IPS-18a (cell line): ENCODE results near the gene THOC5.

Experiments used
- H3K27ac ChIP-seq: one replicate; pipeline ENCODE4 v1.5.1; 2013; ENCODE audit warnings: low read length
- H3K27me3 ChIP-seq: one replicate; pipeline ENCODE4 v1.6.1; 2013; ENCODE audit warnings: mild to moderate bottlenecking, low read length; ENCODE audit not compliant: control insufficient read depth, insufficient read depth
- H3K36me3 ChIP-seq: one replicate; pipeline ENCODE4 v1.6.1; 2013; ENCODE audit warnings: low read depth, low read length; ENCODE audit not compliant: control insufficient read depth
- H3K4me1 ChIP-seq: one replicate; pipeline ENCODE4 v1.6.1; 2013; ENCODE audit warnings: low read depth, low read length; ENCODE audit not compliant: control insufficient read depth
- H3K4me3 ChIP-seq: one replicate; pipeline ENCODE4 v1.5.1; 2013; ENCODE audit warnings: low read length
- H3K9ac ChIP-seq: one replicate; pipeline ENCODE4 v1.6.1; 2013; ENCODE audit warnings: mild to moderate bottlenecking, low read length, moderate library complexity
- H3K9me3 ChIP-seq: one replicate; pipeline ENCODE4 v1.6.1; 2013; ENCODE audit warnings: low read depth, low read length; ENCODE audit not compliant: control insufficient read depth

THOC5 gene

GRCh38 chr22:29521526-29521925, 32.0 kb downstream of the THOC5 start:
- Histone ChIP-seq H3K27me3 (no peaks in the 10 kb centered on the region), H3K27ac (no peak overlapping the region), H3K36me3 (peaks cover 76% of the 10 kb centered on the region), H3K9ac (no peak overlapping the region), H3K4me3 (no peak overlapping the region), H3K4me1 (no peaks in the 10 kb centered on the region), H3K9me3 (no peaks in the 10 kb centered on the region)

- Histone ChIP-seq H3K9ac (no peak overlapping the region), H3K4me3 (no peak overlapping the region), H3K36me3 (peaks cover 78% of the 10 kb centered on the region), H3K9me3 (no peaks in the 10 kb centered on the region), H3K27ac (no peak overlapping the region), H3K27me3 (no peaks in the 10 kb centered on the region), H3K4me1 (no peaks in the 10 kb centered on the region)
Measured at GRCh38 chr22:29520851-29521250, 32.7 kb downstream of the THOC5 start.

GRCh38 chr22:29519996-29520395, 33.6 kb downstream of the THOC5 start:
- no peak overlapping the region for H3K27ac ChIP-seq
- no peak overlapping the region for H3K4me3 ChIP-seq
- no peaks in the 10 kb centered on the region for H3K4me1 ChIP-seq
- peaks cover 77% of the 10 kb centered on the region for H3K36me3 ChIP-seq
- no peaks in the 10 kb centered on the region for H3K27me3 ChIP-seq
- no peaks in the 10 kb centered on the region for H3K9me3 ChIP-seq
- no peak overlapping the region for H3K9ac ChIP-seq

- no peak overlapping the region for H3K27ac ChIP-seq
- H3K4me3 ChIP-seq: no peak overlapping the region
- H3K4me1 ChIP-seq: no peaks in the 10 kb centered on the region
- no peaks in the 10 kb centered on the region for H3K9me3 ChIP-seq
- H3K9ac ChIP-seq: no peak overlapping the region
- no peaks in the 10 kb centered on the region for H3K27me3 ChIP-seq
- peaks cover 63% of the 10 kb centered on the region for H3K36me3 ChIP-seq
Measured at GRCh38 chr22:29518427-29518826, 35.1 kb downstream of the THOC5 start.

DNA sequence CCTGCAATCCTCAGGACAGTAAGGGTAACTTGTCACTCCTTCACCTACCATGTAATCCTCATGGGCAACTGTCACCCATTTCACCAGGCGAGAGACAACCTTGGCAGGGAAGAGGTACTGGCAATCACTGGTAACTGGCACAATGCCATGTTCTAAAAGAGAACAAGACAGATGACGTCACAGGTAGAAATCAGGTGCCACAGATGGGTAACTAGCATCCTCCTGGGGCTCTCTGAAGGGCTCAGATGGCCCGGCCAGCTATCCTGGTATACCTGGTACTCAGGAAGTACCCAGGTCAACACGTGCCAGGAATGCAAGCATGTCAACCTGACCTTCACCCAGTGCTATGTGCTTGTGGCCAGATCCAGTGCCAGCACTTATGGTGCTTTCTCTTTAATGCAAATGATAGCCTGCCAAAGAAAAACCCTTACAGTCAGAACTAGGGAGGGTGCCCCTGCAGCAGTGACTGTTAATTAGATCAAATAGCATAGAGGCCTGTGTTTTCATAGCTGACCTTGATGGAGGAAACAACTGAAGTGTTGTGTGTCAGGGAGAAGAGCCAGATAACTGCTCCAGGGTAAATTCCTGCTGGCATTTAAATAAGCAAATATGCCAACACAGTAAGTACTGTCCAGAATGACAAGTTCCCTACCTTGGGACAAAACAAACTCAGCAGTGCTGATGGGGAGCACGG, 36.2 kb downstream of the THOC5 start:
- H3K4me1 ChIP-seq: no peaks in the 10 kb centered on the region
- H3K27me3 ChIP-seq: no peaks in the 10 kb centered on the region
- no peak overlapping the region for H3K27ac ChIP-seq
- H3K9ac ChIP-seq: no peak overlapping the region
- H3K36me3 ChIP-seq: peaks cover 63% of the 10 kb centered on the region
- no peak overlapping the region for H3K4me3 ChIP-seq
- H3K9me3 ChIP-seq: no peaks in the 10 kb centered on the region

- Histone ChIP-seq H3K36me3 (peaks cover 55% of the 10 kb centered on the region), H3K9me3 (no peaks in the 10 kb centered on the region), H3K9ac (no peak overlapping the region), H3K4me1 (no peaks in the 10 kb centered on the region), H3K27me3 (no peaks in the 10 kb centered on the region), H3K27ac (no peak overlapping the region), H3K4me3 (no peak overlapping the region)
Measured at GRCh38 chr22:29512031-29512430, 41.5 kb downstream of the THOC5 start.

DNA sequence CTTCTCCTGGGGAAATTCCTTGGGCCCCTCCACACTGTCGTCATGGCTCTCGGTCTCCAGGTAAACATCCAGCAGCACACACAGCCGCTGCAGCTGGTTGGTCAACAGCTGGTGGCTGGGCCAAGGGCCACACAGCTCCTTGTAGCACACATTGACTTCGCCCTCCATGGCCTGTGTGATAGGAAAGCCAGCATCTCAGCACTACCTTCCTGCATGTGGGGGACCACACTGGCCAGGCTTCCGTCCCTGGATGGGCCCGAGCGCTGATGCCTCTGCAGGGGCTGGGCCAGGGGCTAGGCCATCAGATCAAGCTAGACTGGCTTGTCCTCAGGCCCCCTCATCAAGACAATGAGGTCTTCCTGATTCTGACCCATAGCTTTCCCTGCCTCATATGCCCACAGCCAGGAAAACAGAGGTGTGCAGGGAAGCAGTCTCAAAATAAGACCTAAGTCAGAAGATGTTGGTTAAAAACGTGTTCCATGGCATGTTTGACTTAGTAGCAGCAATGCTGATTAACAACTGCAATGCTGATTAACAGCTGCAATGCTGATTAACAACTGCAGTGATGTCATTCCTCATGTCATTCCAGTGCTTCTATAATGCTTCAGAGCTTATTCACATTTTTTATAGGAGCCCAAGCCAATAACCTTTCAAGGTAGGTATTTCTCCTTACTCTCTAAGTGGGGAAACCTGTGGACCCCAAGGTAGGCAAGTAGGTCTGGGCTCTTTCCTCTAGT, 42.3 kb downstream of the THOC5 start:
- peaks cover 54% of the 10 kb centered on the region for H3K36me3 ChIP-seq
- H3K4me1 ChIP-seq: no peaks in the 10 kb centered on the region
- H3K9ac ChIP-seq: no peak overlapping the region
- H3K4me3 ChIP-seq: no peak overlapping the region
- H3K27ac ChIP-seq: no peak overlapping the region
- no peaks in the 10 kb centered on the region for H3K27me3 ChIP-seq
- H3K9me3 ChIP-seq: no peaks in the 10 kb centered on the region

DNA sequence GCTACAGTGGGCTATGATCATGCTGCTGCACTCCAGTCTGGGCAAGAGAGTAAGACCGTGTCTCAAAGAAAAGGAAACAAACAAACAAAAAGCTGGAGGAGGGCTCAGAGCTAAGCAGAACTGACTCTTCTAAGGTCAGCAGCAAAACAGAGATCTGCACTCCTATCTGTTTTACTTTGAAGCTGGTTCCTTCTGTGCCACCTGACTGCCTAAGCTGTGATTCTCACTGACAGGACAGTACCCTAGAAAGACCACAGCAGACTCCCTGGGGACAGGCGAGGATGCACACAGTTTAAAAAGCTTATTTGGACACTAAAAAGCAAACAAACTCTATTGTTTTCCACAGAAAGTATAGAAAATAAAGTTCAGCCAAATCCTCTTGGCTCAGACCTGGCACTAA, 43.0 kb downstream of the THOC5 start:
- no peaks in the 10 kb centered on the region for H3K4me1 ChIP-seq
- H3K9me3 ChIP-seq: no peaks in the 10 kb centered on the region
- no peak overlapping the region for H3K9ac ChIP-seq
- H3K4me3 ChIP-seq: no peak overlapping the region
- H3K27ac ChIP-seq: no peak overlapping the region
- no peaks in the 10 kb centered on the region for H3K27me3 ChIP-seq
- H3K36me3 ChIP-seq: peaks cover 54% of the 10 kb centered on the region

GRCh38 chr22:29509815-29510214, 43.7 kb downstream of the THOC5 start:
- no peak overlapping the region for H3K4me3 ChIP-seq
- no peak overlapping the region for H3K27ac ChIP-seq
- H3K9me3 ChIP-seq: no peaks in the 10 kb centered on the region
- H3K27me3 ChIP-seq: no peaks in the 10 kb centered on the region
- H3K36me3 ChIP-seq: peaks cover 49% of the 10 kb centered on the region
- no peaks in the 10 kb centered on the region for H3K4me1 ChIP-seq
- H3K9ac ChIP-seq: no peak overlapping the region

- H3K4me3 ChIP-seq: no peak overlapping the region
- H3K4me1 ChIP-seq: no peaks in the 10 kb centered on the region
- H3K27me3 ChIP-seq: no peaks in the 10 kb centered on the region
- H3K9me3 ChIP-seq: no peaks in the 10 kb centered on the region
- H3K36me3 ChIP-seq: peaks cover 49% of the 10 kb centered on the region
- H3K9ac ChIP-seq: no peak overlapping the region
- H3K27ac ChIP-seq: no peak overlapping the region
Measured at GRCh38 chr22:29509298-29509697, 44.3 kb downstream of the THOC5 start.

- Histone ChIP-seq H3K4me1 (no peaks in the 10 kb centered on the region), H3K27me3 (no peaks in the 10 kb centered on the region), H3K9me3 (no peaks in the 10 kb centered on the region), H3K9ac (no peak overlapping the region), H3K36me3 (peaks cover 23% of the 10 kb centered on the region), H3K27ac (no peak overlapping the region), H3K4me3 (no peak overlapping the region)
Measured at GRCh38 chr22:29503811-29504372, 49.7 kb downstream of the THOC5 start.

DNA sequence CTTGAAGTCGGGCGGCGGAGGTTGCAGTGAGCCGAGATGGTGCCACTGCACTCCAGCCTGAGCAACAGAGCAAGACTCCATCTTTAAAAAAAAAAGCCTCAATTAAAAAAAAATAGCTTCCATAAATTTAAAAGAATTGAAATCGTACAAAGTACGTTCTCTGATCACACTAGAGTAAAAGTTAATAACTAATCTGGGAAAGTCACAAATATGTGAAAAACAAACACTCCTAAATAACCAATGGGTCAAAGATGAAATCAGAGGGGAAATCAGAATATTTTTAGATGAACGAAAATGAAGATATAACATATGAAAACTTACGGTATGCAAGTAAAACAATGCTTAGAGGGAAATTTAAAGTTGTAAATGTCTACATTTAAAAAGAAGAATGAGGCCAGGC, 53.7 kb downstream of the THOC5 start:
- Histone ChIP-seq H3K9ac (no peak overlapping the region), H3K4me1 (no peaks in the 10 kb centered on the region), H3K9me3 (no peaks in the 10 kb centered on the region), H3K27me3 (no peaks in the 10 kb centered on the region), H3K4me3 (no peak overlapping the region), H3K36me3 (no peaks in the 10 kb centered on the region), H3K27ac (no peak overlapping the region)
